PC-9 (cell line): Measurements from ENCODE around the gene PPFIBP1. TPM values are rescaled to one million over a fixed set of nuclear protein-coding genes. Genes with fewer than 3 reads are reported as not detected.

ENCODE experiments used
- BruUV-seq: library from RNA; stranded (reverse); fragments of 400-500 nt; replicated peaks from 2 replicates; lab custom pipeline; 2021; lab: Mats Ljungman, UMichigan
- CTCF ChIA-PET: fragments of 300-600 bp; sonication (Branson Sonifier 250); formaldehyde crosslinking; loops from one replicate; lab custom pipeline; 2022; ENCODE audit warnings: antibody characterized with exemption; lab: Charles Lee
- POLR2A ChIA-PET: fragments of 300-600 bp; sonication (Branson Sonifier 250); formaldehyde crosslinking; loops from one replicate; lab custom pipeline; 2022; ENCODE audit warnings: antibody characterized with exemption; ENCODE audit not compliant: unreplicated experiment; lab: Charles Lee
- DNase-seq, 2 experiments: peaks; one replicate each; pipeline versions ENCODE4 v3.0.0 to v3.0.0-alpha.2; 2015 to 2022; ENCODE audit warnings: mixed read lengths in 1 of 2
- H2AFZ ChIP-seq: fragments of 200-600 bp; sonication (generic); 2 replicates; pipeline ENCODE4 v1.8.1; 2017; ENCODE audit warnings: antibody characterized with exemption
- H3F3A ChIP-seq: fragments of 200-600 bp; sonication (generic); 2 replicates; pipeline ENCODE4 v1.8.1; 2017; ENCODE audit warnings: antibody characterized with exemption, mild to moderate bottlenecking, low read depth; ENCODE audit not compliant: insufficient read depth
- H3K27ac ChIP-seq: fragments of 200-600 bp; sonication (generic); 2 replicates; pipeline ENCODE4 v1.6.1; 2016; ENCODE audit warnings: mixed run types
- H3K27me3 ChIP-seq: fragments of 200-600 bp; sonication (generic); 2 replicates; pipeline ENCODE4 v1.6.1; 2016; ENCODE audit warnings: low read depth, mixed run types; ENCODE audit not compliant: insufficient read depth
- H3K36me3 ChIP-seq: fragments of 200-600 bp; sonication (generic); 2 replicates; pipeline ENCODE4 v1.6.1; 2016; ENCODE audit warnings: low read depth, mixed run types
- H3K4me1 ChIP-seq: fragments of 200-600 bp; sonication (generic); replicated peaks from 2 replicates; pipeline ENCODE4 v1.6.1; 2016; ENCODE audit warnings: mixed run types; ENCODE audit not compliant: insufficient read depth
- H3K4me2 ChIP-seq: fragments of 200-600 bp; sonication (generic); 2 replicates; pipeline ENCODE4 v1.6.1; 2017; ENCODE audit warnings: mixed run types
- H3K4me3 ChIP-seq: fragments of 200-600 bp; sonication (generic); 2 replicates; pipeline ENCODE4 v1.6.1; 2016; ENCODE audit warnings: mixed run types
- H3K79me2 ChIP-seq: fragments of 200-600 bp; sonication (generic); 2 replicates; pipeline ENCODE4 v1.6.1; 2017; ENCODE audit warnings: low read depth, mixed run types
- H3K9me2 ChIP-seq: fragments of 200-600 bp; sonication (generic); 2 replicates; pipeline ENCODE4 v1.8.1; 2017; ENCODE audit warnings: mild to moderate bottlenecking; ENCODE audit not compliant: insufficient read depth
- H3K9me3 ChIP-seq: fragments of 200-600 bp; sonication (generic); 2 replicates; pipeline ENCODE4 v1.8.1; 2016; ENCODE audit warnings: low read depth; ENCODE audit not compliant: insufficient read depth
- H4K20me1 ChIP-seq: fragments of 200-600 bp; sonication (generic); 2 replicates; pipeline ENCODE4 v1.8.1; 2017; ENCODE audit not compliant: insufficient read depth
- CTCF ChIP-seq: fragments of 200-600 bp; sonication (generic); conservative IDR thresholded peaks from 2 replicates; pipeline ENCODE4 v1.6.1; 2017; ENCODE audit warnings: mixed run types, antibody characterized with exemption, mild to moderate bottlenecking, moderate library complexity
- EZH2 ChIP-seq: fragments of 200-600 bp; sonication (generic); IDR thresholded peaks from 2 replicates; pipeline ENCODE4 v1.8.0; 2017; ENCODE audit warnings: antibody characterized with exemption, low read depth
- intact Hi-C: fragments of 100-400 bp; cut with micrococcal nuclease; formaldehyde crosslinking; loops from one replicate; pipeline ENCODE4 v1.10.0; 2022; ENCODE audit not compliant: unreplicated experiment
- total RNA-seq: library from RNA; stranded (reverse); gene quantifications from 2 replicates; pipeline ENCODE4 v1.2.3, GENCODE V29; 2021

The PPFIBP1 gene
- total RNA-seq, 1 experiment from 2014 or later, result 77.0 TPM

- DNase-seq, result no peak
- BruUV-seq, result no TSS peak
- H3F3A ChIP-seq, result peaks cover under 1% of the 10 kb centered on the region; the same call in 1 of the 2 replicates
- H3K79me2 ChIP-seq, result no peaks in the 10 kb centered on the region
- no peaks in the 10 kb centered on the region for H4K20me1 ChIP-seq
- H3K9me3 ChIP-seq, result no peaks in the 10 kb centered on the region
- H3K36me3 ChIP-seq, result no peaks in the 10 kb centered on the region; the same call in 1 of the 2 replicates
- ChIA-PET POLR2A (no interaction called here), CTCF (no interaction called here)
- TF ChIP-seq EZH2, result no peak
- no peak for TF ChIP-seq CTCF
- H3K4me3 ChIP-seq, result no peak overlapping the region
- no peak overlapping the region for H2AFZ ChIP-seq
- no peaks in the 10 kb centered on the region for H3K9me2 ChIP-seq
- peaks cover 5% of the 10 kb centered on the region; the same call in 1 of the 2 replicates for H3K4me1 ChIP-seq
- H3K27me3 ChIP-seq, result no peaks in the 10 kb centered on the region
- no peak overlapping the region for H3K4me2 ChIP-seq
- intact Hi-C loops, result no loop called here
- no peak overlapping the region for H3K27ac ChIP-seq
Measured at GRCh38 chr12:27644158-27644845, 120.3 kb downstream of the PPFIBP1 start.

GRCh38 chr12:27645671-27646070, 121.7 kb downstream of the PPFIBP1 start:
- TF ChIP-seq CTCF (no peak), EZH2 (no peak)
- H3K9me3 ChIP-seq, result no peaks in the 10 kb centered on the region
- peaks cover 5% of the 10 kb centered on the region; the same call in 1 of the 2 replicates for H3K4me1 ChIP-seq
- no peak overlapping the region for H3K27ac ChIP-seq
- POLR2A ChIA-PET, result no interaction called here
- H3K9me2 ChIP-seq, result no peaks in the 10 kb centered on the region
- intact Hi-C loops, result no loop called here
- no peak overlapping the region for H2AFZ ChIP-seq
- CTCF ChIA-PET, result no interaction called here
- H3K79me2 ChIP-seq, result no peaks in the 10 kb centered on the region
- H3K4me3 ChIP-seq, result no peak overlapping the region
- H3K4me2 ChIP-seq, result no peak overlapping the region
- BruUV-seq, result no TSS peak
- H3K36me3 ChIP-seq, result no peaks in the 10 kb centered on the region; the same call in 1 of the 2 replicates
- no peaks in the 10 kb centered on the region for H3K27me3 ChIP-seq
- no peak for DNase-seq
- peaks cover 4% of the 10 kb centered on the region; the same call in 1 of the 2 replicates for H3F3A ChIP-seq
- H4K20me1 ChIP-seq, result no peaks in the 10 kb centered on the region

DNA sequence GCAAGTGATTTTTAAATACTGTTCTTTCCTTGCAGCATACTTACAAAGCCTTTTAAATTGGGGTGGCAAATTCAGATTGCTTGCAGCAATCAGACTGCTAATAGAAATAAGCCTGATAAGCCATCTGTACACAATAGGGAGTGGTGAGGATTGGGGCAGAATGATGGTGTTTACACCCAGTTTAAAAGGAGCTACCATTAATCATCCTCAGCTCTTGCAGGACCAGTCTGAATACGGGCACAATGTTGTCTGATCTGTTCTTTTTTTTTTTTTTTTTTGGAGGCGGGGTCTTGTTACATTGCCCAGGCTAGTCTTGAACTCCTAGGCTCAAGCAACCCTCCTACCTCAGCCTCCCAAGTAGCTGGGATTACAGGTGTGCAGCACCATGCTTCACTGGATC, 122.1 kb downstream of the PPFIBP1 start:
- Histone ChIP-seq H3K4me2 (no peak overlapping the region), H2AFZ (no peak overlapping the region), H3K36me3 (no peaks in the 10 kb centered on the region; the same call in 1 of the 2 replicates), H3K27me3 (no peaks in the 10 kb centered on the region), H3K79me2 (no peaks in the 10 kb centered on the region), H3K4me1 (peaks cover 5% of the 10 kb centered on the region; the same call in 1 of the 2 replicates), H3F3A (peaks cover 4% of the 10 kb centered on the region; the same call in 1 of the 2 replicates), H3K27ac (no peak overlapping the region), H4K20me1 (no peaks in the 10 kb centered on the region), H3K9me2 (no peaks in the 10 kb centered on the region), H3K4me3 (no peak overlapping the region), H3K9me3 (no peaks in the 10 kb centered on the region)
- intact Hi-C loops, result no loop called here
- BruUV-seq, result no TSS peak
- ChIA-PET CTCF (interaction anchor here (0.7 kb wide), 1 partner anchor 238 kb away, joined by 25 read pairs; no protein-coding TSS in a partner anchor), POLR2A (no interaction called here)
- no peak for TF ChIP-seq EZH2
- no peak for DNase-seq
